Measurements from ENCODE around the gene SLC16A4.

DNA sequence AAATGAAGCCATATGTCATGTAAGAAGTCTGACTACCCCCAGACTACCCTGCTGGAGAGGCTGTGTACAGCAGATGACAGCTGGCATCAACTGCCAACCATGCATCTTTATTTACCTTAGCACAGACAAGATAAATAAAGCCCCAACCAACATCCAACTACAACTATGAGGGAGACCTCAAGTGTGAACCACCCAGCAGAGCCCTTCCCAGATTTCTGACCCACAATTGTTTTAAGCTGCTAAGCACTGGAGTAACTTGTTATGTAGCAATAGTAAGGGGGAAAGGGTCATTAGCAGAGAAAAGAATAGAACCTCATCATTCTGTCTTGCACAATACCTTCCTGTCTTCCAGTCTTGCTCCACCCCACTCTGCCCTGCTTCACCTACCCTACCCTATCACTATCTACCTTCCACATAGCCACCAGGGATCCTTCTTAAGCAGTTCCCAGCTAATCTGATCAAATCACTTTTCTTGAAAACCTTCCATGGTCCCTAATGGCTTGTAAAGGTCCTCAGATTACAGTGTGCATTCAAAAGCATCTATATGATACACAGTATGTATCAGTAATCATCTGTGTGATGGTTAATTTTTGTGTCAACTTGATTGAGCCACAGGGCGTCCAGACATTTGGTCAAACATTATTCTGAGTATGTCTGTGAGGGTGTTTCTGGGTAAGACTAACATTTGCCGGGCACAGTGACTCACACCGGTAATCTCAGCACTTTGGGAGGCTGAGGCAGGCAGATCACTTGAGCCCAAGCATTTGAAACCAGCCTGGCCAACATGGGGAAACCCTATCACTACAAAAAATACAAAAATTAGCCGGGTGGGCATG, 71.3 kb downstream of the SLC16A4 start:
- TF ChIP-seq, protein P1, sequence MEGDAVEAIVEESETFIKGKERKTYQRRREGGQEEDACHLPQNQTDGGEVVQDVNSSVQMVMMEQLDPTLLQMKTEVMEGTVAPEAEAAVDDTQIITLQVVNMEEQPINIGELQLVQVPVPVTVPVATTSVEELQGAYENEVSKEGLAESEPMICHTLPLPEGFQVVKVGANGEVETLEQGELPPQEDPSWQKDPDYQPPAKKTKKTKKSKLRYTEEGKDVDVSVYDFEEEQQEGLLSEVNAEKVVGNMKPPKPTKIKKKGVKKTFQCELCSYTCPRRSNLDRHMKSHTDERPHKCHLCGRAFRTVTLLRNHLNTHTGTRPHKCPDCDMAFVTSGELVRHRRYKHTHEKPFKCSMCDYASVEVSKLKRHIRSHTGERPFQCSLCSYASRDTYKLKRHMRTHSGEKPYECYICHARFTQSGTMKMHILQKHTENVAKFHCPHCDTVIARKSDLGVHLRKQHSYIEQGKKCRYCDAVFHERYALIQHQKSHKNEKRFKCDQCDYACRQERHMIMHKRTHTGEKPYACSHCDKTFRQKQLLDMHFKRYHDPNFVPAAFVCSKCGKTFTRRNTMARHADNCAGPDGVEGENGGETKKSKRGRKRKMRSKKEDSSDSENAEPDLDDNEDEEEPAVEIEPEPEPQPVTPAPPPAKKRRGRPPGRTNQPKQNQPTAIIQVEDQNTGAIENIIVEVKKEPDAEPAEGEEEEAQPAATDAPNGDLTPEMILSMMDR (IDR thresholded peaks at IDR 0.05) = no peak
- TF ChIP-seq, protein P2, sequence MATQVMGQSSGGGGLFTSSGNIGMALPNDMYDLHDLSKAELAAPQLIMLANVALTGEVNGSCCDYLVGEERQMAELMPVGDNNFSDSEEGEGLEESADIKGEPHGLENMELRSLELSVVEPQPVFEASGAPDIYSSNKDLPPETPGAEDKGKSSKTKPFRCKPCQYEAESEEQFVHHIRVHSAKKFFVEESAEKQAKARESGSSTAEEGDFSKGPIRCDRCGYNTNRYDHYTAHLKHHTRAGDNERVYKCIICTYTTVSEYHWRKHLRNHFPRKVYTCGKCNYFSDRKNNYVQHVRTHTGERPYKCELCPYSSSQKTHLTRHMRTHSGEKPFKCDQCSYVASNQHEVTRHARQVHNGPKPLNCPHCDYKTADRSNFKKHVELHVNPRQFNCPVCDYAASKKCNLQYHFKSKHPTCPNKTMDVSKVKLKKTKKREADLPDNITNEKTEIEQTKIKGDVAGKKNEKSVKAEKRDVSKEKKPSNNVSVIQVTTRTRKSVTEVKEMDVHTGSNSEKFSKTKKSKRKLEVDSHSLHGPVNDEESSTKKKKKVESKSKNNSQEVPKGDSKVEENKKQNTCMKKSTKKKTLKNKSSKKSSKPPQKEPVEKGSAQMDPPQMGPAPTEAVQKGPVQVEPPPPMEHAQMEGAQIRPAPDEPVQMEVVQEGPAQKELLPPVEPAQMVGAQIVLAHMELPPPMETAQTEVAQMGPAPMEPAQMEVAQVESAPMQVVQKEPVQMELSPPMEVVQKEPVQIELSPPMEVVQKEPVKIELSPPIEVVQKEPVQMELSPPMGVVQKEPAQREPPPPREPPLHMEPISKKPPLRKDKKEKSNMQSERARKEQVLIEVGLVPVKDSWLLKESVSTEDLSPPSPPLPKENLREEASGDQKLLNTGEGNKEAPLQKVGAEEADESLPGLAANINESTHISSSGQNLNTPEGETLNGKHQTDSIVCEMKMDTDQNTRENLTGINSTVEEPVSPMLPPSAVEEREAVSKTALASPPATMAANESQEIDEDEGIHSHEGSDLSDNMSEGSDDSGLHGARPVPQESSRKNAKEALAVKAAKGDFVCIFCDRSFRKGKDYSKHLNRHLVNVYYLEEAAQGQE (IDR thresholded peaks at IDR 0.05; ENCODE audit: insufficient read depth in 1 of 2, low read depth in 2 of 2, low read length in 1 of 2) = no peak
- TF ChIP-seq SIN3A (IDR thresholded peaks at IDR 0.05; ENCODE audit: borderline replicate concordance, insufficient read depth, low read depth, low read length) = no peak
